GM18498 (cell line): Measurements from ENCODE around the gene DIO2.

Source experiments
- ATAC-seq: cut with Tn5 transposase; IDR thresholded peaks from one replicate; pipeline ENCODE4 v1.9.1; 2021; ENCODE audit warnings: mild to moderate bottlenecking, moderate library complexity; ENCODE audit not compliant: unreplicated experiment

DIO2 gene

DNA sequence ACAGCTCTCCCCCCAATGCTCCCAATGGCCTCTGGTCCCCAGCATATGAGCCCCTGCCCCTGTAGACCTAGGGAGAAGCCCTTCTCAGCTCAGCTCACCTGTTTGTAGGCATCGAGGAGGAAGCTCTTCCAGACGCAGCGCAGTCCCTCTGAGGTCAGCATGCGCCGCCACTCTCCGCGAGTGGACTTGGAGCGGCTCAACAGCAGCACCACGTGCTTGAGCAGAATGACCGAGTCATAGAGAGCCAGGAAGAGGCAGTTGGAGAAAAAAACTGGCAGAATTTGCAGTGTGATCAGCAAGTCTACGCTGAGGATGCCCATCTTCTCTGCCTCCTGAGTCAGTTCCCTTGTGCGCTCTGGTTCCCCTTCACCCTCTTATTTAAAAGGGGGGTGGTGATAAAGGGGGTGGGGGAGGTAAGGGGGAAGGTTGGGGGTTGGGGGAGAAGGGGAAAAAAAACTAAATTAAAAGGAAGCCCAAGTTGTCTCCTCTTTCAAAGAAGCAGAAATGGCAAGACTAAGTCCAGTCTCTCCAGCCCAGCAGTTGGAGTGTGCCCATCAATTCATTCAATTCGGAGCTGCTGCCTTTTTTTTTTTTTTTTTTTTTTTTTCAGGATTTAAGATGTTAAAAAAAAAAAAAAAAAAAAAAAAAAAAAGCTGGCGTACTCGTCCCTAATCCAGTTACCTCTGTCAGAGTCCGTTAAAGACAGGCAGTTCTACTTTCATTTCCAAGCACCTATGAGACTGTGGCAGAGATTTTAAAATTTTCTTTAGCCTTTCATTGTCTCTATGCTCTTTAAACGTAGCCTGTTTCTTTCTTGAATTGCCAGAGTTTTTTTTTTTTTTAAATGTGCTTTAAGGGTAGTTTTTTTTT is at the start of gene DIO2:
DIO2 (minus strand) TSS at position 352 of the 870 bp plus-strand sequence; CDS start at position 320, 32 bp downstream.
- ATAC-seq, result no peak

- ATAC-seq, result no peak
These were observed 49.3 kb upstream of the DIO2 start for GRCh38 chr14:80260645-80261044.

DNA sequence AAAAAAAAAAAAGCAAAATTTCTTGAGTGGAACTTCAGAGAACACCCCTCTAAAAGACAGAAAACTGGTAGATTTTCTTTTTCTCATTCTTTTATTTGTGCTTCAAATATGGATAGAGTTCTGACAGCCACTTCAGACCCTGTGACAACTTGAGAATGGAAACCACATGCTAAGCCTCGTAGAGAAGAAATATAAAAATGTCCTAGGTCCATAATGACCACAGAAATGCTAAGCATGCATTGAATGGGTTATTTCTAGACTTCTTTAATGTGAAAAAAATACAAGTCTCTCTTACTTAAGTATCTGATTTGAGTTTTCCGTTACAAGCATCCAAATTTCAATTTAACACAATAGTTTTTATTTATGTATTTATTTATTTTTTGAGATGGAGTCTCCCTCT is 28.3 kb upstream of the DIO2 start:
- no peak for ATAC-seq

DNA sequence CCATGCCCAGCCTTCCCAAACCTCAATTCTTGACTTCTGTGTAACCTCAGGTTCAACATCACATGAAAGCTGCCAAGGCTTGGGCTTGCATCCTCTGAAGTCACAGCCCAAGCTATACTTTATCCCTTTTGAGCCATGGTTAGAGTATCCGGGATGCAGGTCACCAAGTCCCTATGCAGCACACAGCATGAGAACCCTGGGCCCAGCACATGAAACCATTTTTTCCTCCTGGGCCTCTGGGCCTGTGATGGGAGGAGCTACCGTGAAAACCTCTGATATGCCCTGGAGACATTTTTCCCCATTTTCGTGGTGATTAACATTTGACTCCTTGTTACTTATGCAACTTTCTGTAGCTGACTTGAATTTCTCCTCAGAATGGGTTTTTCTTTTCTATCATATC is 25.8 kb upstream of the DIO2 start:
- ATAC-seq, result no peak

GRCh38 chr14:80233470-80234089 is 22.3 kb upstream of the DIO2 start:
- no peak for ATAC-seq

GRCh38 chr14:80231702-80232101 is 20.4 kb upstream of the DIO2 start:
- no peak for ATAC-seq

DNA sequence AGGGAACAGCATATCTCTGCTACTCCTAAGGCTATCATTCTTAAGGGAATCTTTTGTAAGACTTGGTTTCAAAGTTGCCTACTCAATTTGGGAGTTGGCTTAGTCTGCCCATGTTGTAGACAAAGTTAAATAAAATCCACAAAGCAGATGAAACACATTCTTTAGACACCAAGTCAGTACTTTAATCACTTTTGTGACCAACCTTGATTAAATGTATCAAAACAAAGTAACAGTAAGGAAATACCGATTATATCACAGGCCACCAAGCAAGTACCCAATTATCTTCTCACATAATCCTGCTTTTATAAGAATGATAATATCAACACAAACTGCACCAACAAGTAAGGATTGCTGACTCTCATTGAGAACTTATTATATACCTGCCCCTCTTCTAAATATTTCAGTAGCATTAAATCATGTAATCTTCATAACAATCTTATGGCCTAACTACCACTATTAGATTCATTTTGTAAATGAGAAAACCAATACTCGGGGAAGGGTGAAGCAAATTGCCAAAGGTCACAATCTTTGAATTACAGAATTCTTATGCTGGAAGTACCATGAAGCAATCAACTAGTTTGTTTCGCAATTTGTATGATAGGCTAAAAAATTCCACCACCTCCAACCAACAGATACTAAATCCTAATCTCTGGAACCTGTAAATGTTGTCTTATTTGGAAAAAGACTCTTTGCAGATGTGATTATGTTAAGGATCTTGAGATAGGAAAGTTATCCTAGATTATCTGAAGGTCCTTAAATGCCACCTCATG is 12.6 kb upstream of the DIO2 start:
- no peak for ATAC-seq

DNA sequence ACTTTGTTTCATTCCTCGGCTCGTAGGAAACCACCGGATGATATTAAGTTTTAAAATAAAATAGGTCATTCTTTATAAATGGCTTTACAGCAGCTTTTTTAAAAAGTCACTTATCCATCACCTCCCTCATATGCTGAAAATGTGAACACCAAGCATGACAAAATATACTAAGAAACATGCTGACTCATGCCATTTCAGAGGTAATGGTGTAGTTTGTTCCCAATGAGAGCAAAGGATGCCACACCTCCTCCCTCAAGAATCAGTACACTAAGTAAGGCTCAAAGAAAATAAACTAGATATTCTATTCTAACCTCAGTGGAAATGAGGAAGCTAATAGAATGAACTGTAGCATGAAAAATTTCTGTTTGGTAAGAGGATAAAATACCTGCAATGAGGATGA is 5.5 kb upstream of the DIO2 start:
- ATAC-seq, result no peak

DNA sequence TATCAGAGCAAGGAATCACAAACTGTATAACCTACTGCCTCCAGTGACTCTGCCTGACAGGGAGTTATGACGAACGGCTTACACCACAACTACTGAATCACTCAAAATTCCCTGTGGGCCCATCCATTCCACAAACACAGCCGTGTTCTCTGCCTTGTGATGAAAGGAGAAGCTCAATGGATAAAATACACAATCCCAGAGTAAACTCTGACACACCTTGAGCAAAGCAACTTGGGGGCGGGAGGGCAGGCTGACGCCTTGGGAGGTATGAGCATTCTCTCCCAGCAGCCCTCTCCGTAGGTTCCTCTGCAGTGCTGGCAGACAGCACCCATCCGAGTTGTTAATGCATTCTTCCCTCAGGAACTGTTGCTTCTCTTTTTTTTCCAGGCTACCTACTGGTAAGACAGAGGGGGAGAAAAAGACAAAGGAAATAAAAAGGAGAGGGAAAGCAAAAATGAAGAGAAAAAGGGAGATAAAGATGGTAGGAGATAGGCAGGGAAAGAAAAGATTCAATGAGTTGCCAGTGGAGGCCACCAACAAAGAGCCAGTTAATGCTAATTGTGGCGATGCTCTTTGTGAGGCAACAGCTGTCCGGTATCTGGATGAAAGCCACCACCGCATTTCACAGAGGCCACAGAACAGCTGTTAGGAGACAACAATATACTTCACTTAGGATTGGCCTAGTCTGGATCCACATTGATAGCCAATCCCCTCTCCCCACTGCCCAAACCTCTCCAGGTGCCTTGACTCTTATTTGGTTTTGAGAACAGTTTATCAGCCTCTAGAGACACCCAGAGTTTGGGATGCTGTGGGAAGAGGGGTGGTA is 4.7 kb upstream of the DIO2 start:
- no peak for ATAC-seq

DNA sequence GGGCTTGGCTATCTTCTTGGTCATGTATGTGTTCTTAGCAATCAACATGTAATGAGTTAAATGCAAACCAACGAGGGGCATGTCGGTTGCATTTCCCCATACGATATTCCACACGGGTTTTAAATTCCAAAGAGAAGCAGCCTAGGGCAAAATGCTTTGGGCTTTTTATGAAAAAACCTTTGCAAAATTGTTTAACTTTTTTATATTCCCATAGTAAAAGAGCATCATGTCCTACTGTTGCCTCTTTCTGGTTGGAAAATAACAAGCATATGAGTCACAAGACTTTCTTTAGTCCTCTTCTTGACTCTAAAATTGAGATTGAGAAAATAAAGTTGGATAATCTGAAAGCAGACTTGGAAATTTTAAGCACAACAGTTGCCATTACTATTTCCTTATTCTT is 3.8 kb upstream of the DIO2 start:
- ATAC-seq, result no peak

DNA sequence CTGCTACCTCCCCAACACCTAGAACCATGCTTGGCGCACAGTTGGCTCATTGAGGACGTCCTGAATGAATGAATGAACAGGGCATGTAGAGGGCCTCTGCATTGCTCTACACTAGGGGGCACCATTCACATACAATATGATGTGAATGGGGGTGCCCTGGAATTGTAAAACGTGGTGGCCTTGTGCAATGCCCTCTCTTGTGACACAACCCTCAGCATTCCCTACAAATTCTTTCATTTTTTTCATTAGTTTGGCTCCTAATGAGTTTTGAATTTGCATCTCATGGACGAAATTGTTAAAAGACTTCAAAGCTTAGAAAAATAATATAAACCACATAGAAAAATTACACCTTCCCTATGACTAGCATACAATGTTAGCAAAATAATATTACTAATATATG is 2.3 kb upstream of the DIO2 start:
- ATAC-seq, result peak; percentile 70

DNA sequence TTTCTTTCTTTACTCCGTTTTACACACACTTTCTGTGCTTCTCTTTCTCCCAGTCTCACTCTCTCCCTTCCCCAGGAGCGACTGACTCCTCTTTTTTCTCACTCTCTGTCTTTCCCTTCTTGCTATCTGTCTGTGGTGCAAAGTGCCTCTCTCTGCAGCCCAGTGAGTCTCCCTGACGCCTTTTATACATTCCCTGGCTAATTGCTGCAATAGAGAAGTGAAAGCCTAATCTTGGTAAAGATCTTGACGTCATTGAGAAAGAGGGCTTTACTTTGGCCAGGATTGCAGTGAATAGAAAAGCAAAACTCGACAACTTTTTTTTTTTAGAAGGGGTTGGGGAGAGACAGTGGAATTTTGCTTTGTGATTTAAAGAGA is 706 bp upstream of the DIO2 start:
- ATAC-seq, result peak; percentile 64

DNA sequence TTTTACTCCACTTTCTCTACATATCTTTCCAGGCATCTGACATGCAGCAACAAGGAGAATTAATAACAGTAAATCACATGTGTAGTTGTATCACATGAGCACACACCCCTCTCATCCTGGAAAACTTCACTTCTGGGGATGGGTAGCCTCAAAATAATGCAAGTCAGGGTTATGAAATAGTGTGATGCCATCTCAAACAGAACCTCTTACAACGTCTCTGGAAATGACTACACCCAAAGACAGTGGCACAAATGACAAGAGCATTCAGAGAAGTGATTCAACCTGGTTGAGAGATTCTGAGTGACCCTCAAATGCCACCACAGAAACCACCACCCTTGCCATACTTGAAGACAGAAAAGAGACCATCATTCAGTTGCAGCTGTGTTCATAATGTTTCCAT is 2.8 kb downstream of the DIO2 start:
- ATAC-seq, result no peak

GRCh38 chr14:80206351-80207080 is 4.8 kb downstream of the DIO2 start:
- no peak for ATAC-seq

DNA sequence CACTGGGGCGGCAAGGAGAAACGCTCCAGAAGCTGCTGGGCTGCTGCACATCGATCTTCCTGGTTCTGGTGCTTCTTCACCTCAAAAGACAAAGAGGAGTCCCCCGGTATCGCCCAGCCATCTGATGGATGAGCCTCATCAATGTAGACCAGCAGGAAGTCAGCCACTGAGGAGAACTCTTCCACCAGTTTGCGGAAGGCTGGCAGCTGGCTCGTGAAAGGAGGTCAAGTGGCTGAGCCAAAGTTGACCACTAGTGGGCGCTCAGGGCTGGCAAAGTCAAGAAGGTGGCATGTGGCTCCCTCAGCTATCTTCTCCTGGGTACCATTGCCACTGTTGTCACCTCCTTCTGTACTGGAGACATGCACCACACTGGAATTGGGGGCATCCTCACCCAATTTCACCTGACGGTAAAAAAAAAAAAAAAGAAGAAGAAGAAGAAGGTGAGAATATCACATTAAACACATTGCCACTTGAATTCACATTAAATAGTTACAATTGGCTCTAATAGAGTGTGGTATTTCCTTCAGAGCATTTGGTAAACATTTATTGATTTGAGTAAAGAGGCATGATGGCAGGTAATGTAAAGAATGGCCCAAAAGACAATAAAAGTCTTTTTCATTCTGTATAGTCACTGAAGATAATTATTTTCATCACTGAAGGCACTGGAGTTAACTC is 8.3 kb downstream of the DIO2 start:
- ATAC-seq, result no peak

DNA sequence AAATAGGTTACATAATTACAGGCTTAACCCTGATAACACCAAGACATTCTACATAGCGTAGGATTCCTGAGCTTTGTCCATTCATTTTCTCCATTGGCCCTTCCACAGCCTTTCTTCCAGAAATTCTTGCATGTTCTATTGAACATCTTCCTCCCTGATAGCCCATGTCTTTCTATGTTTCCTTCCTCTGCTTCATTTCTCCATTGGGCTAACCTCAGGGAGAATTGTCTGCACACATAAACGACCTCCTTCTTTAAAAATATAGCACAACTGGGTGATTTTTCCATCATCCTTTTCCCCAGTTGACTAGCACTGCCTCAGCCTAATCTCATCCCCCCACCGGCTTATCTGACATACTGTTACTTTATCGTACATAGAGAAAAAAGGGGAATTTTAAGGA is 11.2 kb downstream of the DIO2 start:
- no peak for ATAC-seq

DNA sequence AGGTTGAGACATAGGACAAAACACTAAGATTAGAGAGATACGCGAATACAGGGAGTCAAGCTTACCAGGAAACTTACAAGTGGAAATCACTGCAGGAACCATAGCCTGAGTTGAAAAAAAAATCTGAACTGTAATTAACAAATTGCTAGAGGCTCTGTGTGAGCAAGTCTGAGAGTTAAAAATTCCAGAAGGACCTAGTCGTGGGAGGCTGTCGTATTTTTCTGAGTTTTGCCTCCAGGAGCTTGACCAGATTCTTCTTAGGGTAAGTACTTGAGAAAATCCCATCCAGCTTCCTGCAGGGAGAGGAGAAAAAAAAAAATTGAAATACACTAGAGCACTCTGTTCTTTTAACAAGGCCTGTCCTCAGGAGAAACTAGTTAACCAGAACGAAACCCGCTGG is 22.7 kb downstream of the DIO2 start:
- ATAC-seq, result no peak

DNA sequence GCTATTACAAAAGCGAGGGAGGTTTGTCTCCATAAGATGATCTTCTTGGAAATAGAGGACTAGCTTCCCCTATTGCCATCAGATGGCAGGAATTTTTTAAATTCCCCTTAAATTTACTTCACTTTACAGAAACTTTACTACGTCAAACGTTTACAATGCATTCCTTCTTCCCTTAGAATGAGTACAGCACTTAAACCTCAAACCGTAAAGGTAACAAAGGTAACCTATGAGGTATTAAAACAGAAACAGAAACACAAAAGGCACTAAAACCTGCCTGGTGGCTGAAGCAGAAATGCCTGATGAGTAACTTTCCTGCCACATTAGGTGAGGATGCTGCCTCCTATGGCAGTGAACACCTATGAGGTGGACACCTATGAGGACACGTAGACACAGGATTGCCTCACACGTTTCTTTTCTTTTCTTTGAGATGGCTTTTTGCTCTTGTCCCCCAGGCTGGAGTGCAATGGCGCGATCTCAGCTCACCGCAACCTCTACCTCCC is 25.0 kb downstream of the DIO2 start:
- ATAC-seq, result no peak

DNA sequence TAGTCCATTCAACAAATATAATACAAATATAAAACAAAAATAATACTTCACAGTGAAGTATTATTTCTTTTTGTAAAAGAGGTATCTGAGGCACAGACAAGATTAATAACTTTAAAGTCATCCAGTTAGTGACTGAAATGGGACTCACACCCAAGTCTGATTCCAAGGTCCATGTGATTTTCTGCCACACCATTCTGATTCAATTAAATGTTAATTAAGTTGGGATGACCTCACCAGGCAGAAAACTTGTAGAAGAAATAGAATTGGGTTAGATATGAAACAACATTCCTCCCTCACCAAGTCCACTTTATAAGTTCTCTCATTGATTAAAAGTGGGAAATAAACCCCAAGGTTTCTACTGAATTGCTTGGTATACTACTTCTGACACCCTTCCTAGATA is 34.4 kb downstream of the DIO2 start:
- ATAC-seq, result no peak
